ENCODE results near the gene P2RX5. TPM values are rescaled to one million over a fixed set of nuclear protein-coding genes. Genes with fewer than 3 reads are reported as not detected.

P2RX5 gene
- total and polyA plus RNA-seq, 2 donors from 2014 or later, result 8.4 TPM; not detected in 1

- FAIRE-seq, result no peak
- Histone ChIP-seq H3K27me3 (ENCODE audit: control insufficient read depth, insufficient read depth, low read length) (no peaks in the 10 kb centered on the region), H3K4me1 (ENCODE audit: control insufficient read depth in 2 of 3, insufficient read depth in 2 of 3, low read depth in 1 of 3, low read length in 3 of 3) (peaks cover 0 to 19% (median 7%) of the 10 kb centered on the region in 3 donors), H3K27ac (ENCODE audit: low read depth in 2 of 2, low read length in 2 of 2) (peak overlapping the region; percentile 96 to 99), H3K4me3 (ENCODE audit: low read length in 3 of 3) (peak overlapping the region; percentile 69 to 85 (median 71)), H3K36me3 (ENCODE audit: control insufficient read depth in 2 of 3, insufficient read depth in 3 of 3, low read length in 3 of 3) (peaks cover 0 to 7% (median 7%) of the 10 kb centered on the region in 3 donors), H3K9ac (ENCODE audit: low read length in 3 of 3) (peak overlapping the region; percentile 44 to 84 (median 78)), H3K9me3 (ENCODE audit: control insufficient read depth in 2 of 3, insufficient read depth in 1 of 3, low read length in 3 of 3) (no peaks in the 10 kb centered on the region)
- no peak for TF ChIP-seq CTCF (IDR thresholded peaks at IDR 0.05; ENCODE audit: borderline replicate concordance, extremely low read depth, insufficient read depth)
- DNase-seq, result peak; percentile 90 to 98 (median 94)
- intact Hi-C loops (cut with DNase I), result no loop called here
Observed at GRCh38 chr17:3667366-3668278, 28.3 kb downstream of the P2RX5 start.

GRCh38 chr17:3666516-3666915 lies 29.4 kb downstream of the P2RX5 start:
- no peak overlapping the region for H3K27ac ChIP-seq (ENCODE audit: low read depth in 2 of 2, low read length in 2 of 2)
- H3K27me3 ChIP-seq (ENCODE audit: control insufficient read depth, insufficient read depth, low read length), result no peaks in the 10 kb centered on the region
- peaks cover 0 to 7% (median 7%) of the 10 kb centered on the region in 3 donors for H3K36me3 ChIP-seq (ENCODE audit: control insufficient read depth in 2 of 3, insufficient read depth in 3 of 3, low read length in 3 of 3)
- intact Hi-C loops (cut with DNase I), result no loop called here
- peaks cover 0 to 19% (median 7%) of the 10 kb centered on the region in 3 donors for H3K4me1 ChIP-seq (ENCODE audit: control insufficient read depth in 2 of 3, insufficient read depth in 2 of 3, low read depth in 1 of 3, low read length in 3 of 3)
- no peak overlapping the region for H3K4me3 ChIP-seq (ENCODE audit: low read length in 3 of 3)
- H3K9me3 ChIP-seq (ENCODE audit: control insufficient read depth in 2 of 3, insufficient read depth in 1 of 3, low read length in 3 of 3), result no peaks in the 10 kb centered on the region
- FAIRE-seq (no peak), DNase-seq (no peak)
- H3K9ac ChIP-seq (ENCODE audit: low read length in 3 of 3), result peak overlapping the region in 1 of 3 donors; percentile 40
- TF ChIP-seq CTCF (IDR thresholded peaks at IDR 0.05; ENCODE audit: borderline replicate concordance, extremely low read depth, insufficient read depth), result no peak

GRCh38 chr17:3665834-3666233 lies 30.1 kb downstream of the P2RX5 start:
- DNase-seq, result no peak
- peaks cover 0 to 9% (median 7%) of the 10 kb centered on the region in 3 donors for H3K36me3 ChIP-seq (ENCODE audit: control insufficient read depth in 2 of 3, insufficient read depth in 3 of 3, low read length in 3 of 3)
- H3K9ac ChIP-seq (ENCODE audit: low read length in 3 of 3), result no peak overlapping the region
- H3K27me3 ChIP-seq (ENCODE audit: control insufficient read depth, insufficient read depth, low read length), result no peaks in the 10 kb centered on the region
- H3K9me3 ChIP-seq (ENCODE audit: control insufficient read depth in 2 of 3, insufficient read depth in 1 of 3, low read length in 3 of 3), result no peaks in the 10 kb centered on the region
- no peak for FAIRE-seq
- TF ChIP-seq CTCF (IDR thresholded peaks at IDR 0.05; ENCODE audit: borderline replicate concordance, extremely low read depth, insufficient read depth), result no peak
- H3K27ac ChIP-seq (ENCODE audit: low read depth in 2 of 2, low read length in 2 of 2), result no peak overlapping the region
- peaks cover 0 to 25% (median 14%) of the 10 kb centered on the region in 3 donors for H3K4me1 ChIP-seq (ENCODE audit: control insufficient read depth in 2 of 3, insufficient read depth in 2 of 3, low read depth in 1 of 3, low read length in 3 of 3)
- intact Hi-C loops (cut with DNase I), result no loop called here
- no peak overlapping the region for H3K4me3 ChIP-seq (ENCODE audit: low read length in 3 of 3)

All from kidney (tissue), 14 donors.